H9 (cell line): ENCODE measurements around the gene GAD1. TPM values are rescaled to one million over a fixed set of nuclear protein-coding genes. Genes with fewer than 3 reads are reported as not detected.

Experiments used
- DNase-seq: peaks from one replicate; pipeline ENCODE4 v3.0.0-alpha.2; 2017
- H2AFZ ChIP-seq: one replicate; pipeline ENCODE4 v1.6.1; 2013; ENCODE audit warnings: mild to moderate bottlenecking, low read length, control low read depth, moderate library complexity
- H2AK5ac ChIP-seq: 2 replicates; pipeline ENCODE4 v1.6.1; 2013; ENCODE audit warnings: low read length, control low read depth, mixed read lengths; ENCODE audit not compliant: insufficient read length
- H2BK120ac ChIP-seq: one replicate; pipeline ENCODE4 v1.6.1; 2013; ENCODE audit warnings: low read depth, mild to moderate bottlenecking, low read length, control low read depth, inconsistent platforms; ENCODE audit not compliant: poor library complexity, severe bottlenecking
- H2BK12ac ChIP-seq: 2 replicates; pipeline ENCODE4 v1.6.1; 2013; ENCODE audit warnings: low read length, control low read depth, mixed read lengths, low read depth; ENCODE audit not compliant: insufficient read length
- H2BK15ac ChIP-seq: 2 replicates; pipeline ENCODE4 v1.6.1; 2013; ENCODE audit warnings: low read depth, low read length, control low read depth
- H2BK20ac ChIP-seq: one replicate; pipeline ENCODE4 v1.6.1; 2013; ENCODE audit warnings: low read depth, mild to moderate bottlenecking, low read length, control low read depth, inconsistent platforms; ENCODE audit not compliant: poor library complexity, severe bottlenecking
- H2BK5ac ChIP-seq: 2 replicates; pipeline ENCODE4 v1.6.1; 2013; ENCODE audit warnings: low read length, control low read depth, mixed read lengths; ENCODE audit not compliant: insufficient read length
- H3K14ac ChIP-seq: 2 replicates; pipeline ENCODE4 v1.6.1; 2013; ENCODE audit warnings: low read length, control low read depth; ENCODE audit not compliant: insufficient read depth
- H3K18ac ChIP-seq: 2 replicates; pipeline ENCODE4 v1.6.1; 2013; ENCODE audit warnings: low read depth, mild to moderate bottlenecking, mixed read lengths, low read length, control low read depth; ENCODE audit not compliant: insufficient read length
- H3K23ac ChIP-seq: 2 replicates; pipeline ENCODE4 v1.6.1; 2013; ENCODE audit warnings: low read length, control low read depth, mixed read lengths, low read depth; ENCODE audit not compliant: insufficient read length
- H3K23me2 ChIP-seq: 2 replicates; pipeline ENCODE4 v1.6.1; 2013; ENCODE audit warnings: low read depth, mild to moderate bottlenecking, mixed read lengths, low read length, control low read depth; ENCODE audit not compliant: insufficient read length, poor library complexity, severe bottlenecking
- H3K27ac ChIP-seq: 2 replicates; pipeline ENCODE4 v1.5.1; 2013; ENCODE audit warnings: low read length, control low read depth, mixed read lengths, low read depth; ENCODE audit not compliant: insufficient read length
- H3K27me3 ChIP-seq: 2 replicates; pipeline ENCODE4 v1.6.1; 2013; ENCODE audit warnings: low read length, control low read depth, inconsistent platforms; ENCODE audit not compliant: insufficient read depth
- H3K4ac ChIP-seq: 2 replicates; pipeline ENCODE4 v1.6.1; 2013; ENCODE audit warnings: low read depth, mild to moderate bottlenecking, control low read depth, inconsistent platforms, low read length, moderate library complexity
- H3K4me1 ChIP-seq: 2 replicates; pipeline ENCODE4 v1.6.1; 2013; ENCODE audit warnings: low read length, control low read depth, inconsistent platforms; ENCODE audit not compliant: insufficient read depth
- H3K4me2 ChIP-seq: 2 replicates; pipeline ENCODE4 v1.6.1; 2013; ENCODE audit warnings: low read length, control low read depth, mixed read lengths; ENCODE audit not compliant: insufficient read length, insufficient read depth
- H3K56ac ChIP-seq: 2 replicates; pipeline ENCODE4 v1.6.1; 2013; ENCODE audit warnings: low read depth, mild to moderate bottlenecking, mixed read lengths, low read length, control low read depth; ENCODE audit not compliant: insufficient read length
- H3K79me1 ChIP-seq: 2 replicates; pipeline ENCODE4 v1.6.1; 2013; ENCODE audit warnings: low read depth, mild to moderate bottlenecking, moderate library complexity, low read length, control low read depth, inconsistent platforms; ENCODE audit not compliant: insufficient read depth, poor library complexity, severe bottlenecking
- H3K79me2 ChIP-seq: 2 replicates; pipeline ENCODE4 v1.6.1; 2013; ENCODE audit warnings: low read length, control low read depth, inconsistent platforms; ENCODE audit not compliant: insufficient read depth
- H3K9ac ChIP-seq: 2 replicates; pipeline ENCODE4 v1.6.1; 2013; ENCODE audit warnings: low read length, control low read depth, mixed read lengths; ENCODE audit not compliant: insufficient read length; ENCODE audit errors: extremely low read depth
- H3K9me3 ChIP-seq: one replicate; pipeline ENCODE4 v1.6.1; 2013; ENCODE audit warnings: low read depth, low read length, inconsistent platforms; ENCODE audit not compliant: control insufficient read depth
- H3T11ph ChIP-seq: one replicate; pipeline ENCODE4 v1.6.1; 2013; ENCODE audit warnings: mild to moderate bottlenecking, low read length, control low read depth, inconsistent platforms
- H4K20me1 ChIP-seq: one replicate; pipeline ENCODE4 v1.6.1; 2013; ENCODE audit not compliant: control insufficient read depth, insufficient read length, insufficient read depth
- H4K5ac ChIP-seq: 2 replicates; pipeline ENCODE4 v1.6.1; 2013; ENCODE audit warnings: low read depth, mild to moderate bottlenecking, mixed read lengths, low read length, control low read depth; ENCODE audit not compliant: insufficient read length
- H4K8ac ChIP-seq: replicated peaks from 2 replicates; pipeline ENCODE4 v1.6.1; 2013; ENCODE audit warnings: low read length, control low read depth, mixed read lengths, low read depth; ENCODE audit not compliant: insufficient read length
- H4K91ac ChIP-seq: 2 replicates; pipeline ENCODE4 v1.6.1; 2013; ENCODE audit warnings: low read depth, mild to moderate bottlenecking, moderate library complexity, mixed read lengths, low read length, control low read depth; ENCODE audit not compliant: insufficient read length
- H3K27ac Mint-ChIP-seq, 3 experiments: 2 replicates in 2 of 3; 3 replicates in 1 of 3; pipeline ENCODE4 v1.8.0; 2020 to 2021; ENCODE audit warnings: mixed read lengths in 3 of 3, mild to moderate bottlenecking in 1 of 3, moderate library complexity in 1 of 3
- H3K27me3 Mint-ChIP-seq: 2 replicates; pipeline ENCODE4 v1.8.0; 2021; ENCODE audit warnings: low read depth, mild to moderate bottlenecking, moderate library complexity, mixed read lengths
- H3K36me3 Mint-ChIP-seq, 3 experiments: 2 replicates in 2 of 3; 3 replicates in 1 of 3; pipeline ENCODE4 v1.8.0; 2020 to 2021; ENCODE audit warnings: low read depth in 3 of 3, mixed read lengths in 3 of 3; ENCODE audit not compliant: insufficient read depth in 1 of 3
- H3K4me1 Mint-ChIP-seq, 2 experiments: 2 replicates each; pipeline ENCODE4 v1.8.0; 2020; ENCODE audit warnings: mixed read lengths in 2 of 2
- H3K4me3 Mint-ChIP-seq, 2 experiments: 2 replicates in 1 of 2; 3 replicates in 1 of 2; pipeline ENCODE4 v1.8.0; 2020 to 2021; ENCODE audit warnings: mild to moderate bottlenecking in 2 of 2, mixed read lengths in 2 of 2, moderate library complexity in 1 of 2
- H3K9me3 Mint-ChIP-seq, 2 experiments: 2 replicates in 1 of 2; 3 replicates in 1 of 2; pipeline ENCODE4 v1.8.0; 2020; ENCODE audit warnings: mild to moderate bottlenecking in 2 of 2, mixed read lengths in 2 of 2, moderate library complexity in 1 of 2
- WGBS: extraction: QIAGEN DNeasy Blood & Tissue Kit; methylation state at CpG from one replicate; pipeline ENCODE4 v1.1.7; 2013; ENCODE audit warnings: missing lambda C conversion rate, low lambda C conversion rate, mixed read lengths; ENCODE audit not compliant: insufficient read length; ENCODE audit errors: extremely low coverage; 5-methylcytosine and 5-hydroxymethylcytosine counted together
- total RNA-seq: library from RNA; stranded (reverse); gene quantifications from 2 replicates; pipeline ENCODE4 v1.2.1, GENCODE V29; 2021
- TF ChIP-seq, protein P1 (sequence below): fragments of 200-600 bp; sonication (generic); conservative IDR thresholded peaks from 3 replicates; pipeline ENCODE4 v1.8.0; 2021; ENCODE audit warnings: antibody characterized with exemption, mild to moderate bottlenecking

The GAD1 gene
- total RNA-seq, 1 experiment from 2014 or later: 1.8 TPM

DNA sequence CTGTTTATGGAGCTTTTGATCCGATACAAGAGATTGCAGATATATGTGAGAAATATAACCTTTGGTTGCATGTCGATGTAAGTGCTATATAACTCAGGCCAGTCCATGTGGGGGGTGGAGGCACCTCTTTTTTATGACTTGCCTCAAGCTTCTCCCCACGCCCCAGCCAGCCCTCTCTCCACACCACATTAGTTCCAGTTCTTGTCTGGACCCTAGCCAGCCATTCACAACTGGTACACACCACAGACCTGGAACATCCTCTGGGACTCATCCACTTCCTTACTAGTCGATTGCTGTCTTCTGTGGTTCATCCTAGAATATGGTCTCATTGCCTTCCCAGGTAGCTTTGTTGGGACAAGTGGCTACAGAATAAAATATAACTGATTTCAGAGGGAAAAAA lies 31.0 kb downstream of the GAD1 start:
- Mint-ChIP-seq H3K9me3 (no peaks in the 10 kb centered on the region; a peak in 1 of 5 replicates), H3K27me3 (peaks cover 3% of the 10 kb centered on the region; the same call in 1 of the 2 replicates), H3K27ac (no peak overlapping the region), H3K4me3 (no peak overlapping the region), H3K36me3 (no peaks in the 10 kb centered on the region), H3K4me1 (no peaks in the 10 kb centered on the region)
- H3T11ph ChIP-seq: no peak overlapping the region
- no CpG with 5 or more reads among the region's 4 CpGs for WGBS
- no peaks in the 10 kb centered on the region for H3K23me2 ChIP-seq
- peaks cover 3% of the 10 kb centered on the region; the same call in 1 of the 2 replicates for H3K27me3 ChIP-seq
- H4K91ac ChIP-seq: no peak overlapping the region
- no peak overlapping the region for H3K9ac ChIP-seq
- H3K27ac ChIP-seq: no peak overlapping the region
- no peak overlapping the region for H3K56ac ChIP-seq
- H2AK5ac ChIP-seq: no peak overlapping the region
- no peak overlapping the region for H4K8ac ChIP-seq
- H2AFZ ChIP-seq: no peak overlapping the region
- no peak for DNase-seq
- H3K9me3 ChIP-seq: no peaks in the 10 kb centered on the region
- H3K79me1 ChIP-seq: no peaks in the 10 kb centered on the region
- H2BK120ac ChIP-seq: no peak overlapping the region
- no peak overlapping the region for H3K18ac ChIP-seq
- no peak overlapping the region for H3K23ac ChIP-seq
- H3K14ac ChIP-seq: no peak overlapping the region
- no peak overlapping the region for H2BK15ac ChIP-seq
- no peak overlapping the region for H4K5ac ChIP-seq
- no peaks in the 10 kb centered on the region for H4K20me1 ChIP-seq
- TF ChIP-seq, protein P1, sequence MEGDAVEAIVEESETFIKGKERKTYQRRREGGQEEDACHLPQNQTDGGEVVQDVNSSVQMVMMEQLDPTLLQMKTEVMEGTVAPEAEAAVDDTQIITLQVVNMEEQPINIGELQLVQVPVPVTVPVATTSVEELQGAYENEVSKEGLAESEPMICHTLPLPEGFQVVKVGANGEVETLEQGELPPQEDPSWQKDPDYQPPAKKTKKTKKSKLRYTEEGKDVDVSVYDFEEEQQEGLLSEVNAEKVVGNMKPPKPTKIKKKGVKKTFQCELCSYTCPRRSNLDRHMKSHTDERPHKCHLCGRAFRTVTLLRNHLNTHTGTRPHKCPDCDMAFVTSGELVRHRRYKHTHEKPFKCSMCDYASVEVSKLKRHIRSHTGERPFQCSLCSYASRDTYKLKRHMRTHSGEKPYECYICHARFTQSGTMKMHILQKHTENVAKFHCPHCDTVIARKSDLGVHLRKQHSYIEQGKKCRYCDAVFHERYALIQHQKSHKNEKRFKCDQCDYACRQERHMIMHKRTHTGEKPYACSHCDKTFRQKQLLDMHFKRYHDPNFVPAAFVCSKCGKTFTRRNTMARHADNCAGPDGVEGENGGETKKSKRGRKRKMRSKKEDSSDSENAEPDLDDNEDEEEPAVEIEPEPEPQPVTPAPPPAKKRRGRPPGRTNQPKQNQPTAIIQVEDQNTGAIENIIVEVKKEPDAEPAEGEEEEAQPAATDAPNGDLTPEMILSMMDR: no peak
- no peak overlapping the region for H2BK5ac ChIP-seq
- H2BK12ac ChIP-seq: no peak overlapping the region
- no peak overlapping the region for H3K4ac ChIP-seq
- no peaks in the 10 kb centered on the region for H3K4me1 ChIP-seq
- no peaks in the 10 kb centered on the region for H3K79me2 ChIP-seq
- H2BK20ac ChIP-seq: no peak overlapping the region
- no peak overlapping the region for H3K4me2 ChIP-seq
